HG03025 (cell line): ENCODE data around the gene ASRGL1.

Source experiments
- ATAC-seq: cut with Tn5 transposase; IDR thresholded peaks from one replicate; pipeline ENCODE4 v1.9.1; 2021; ENCODE audit warnings: mild to moderate bottlenecking, moderate library complexity; ENCODE audit not compliant: unreplicated experiment, low FRiP score

The ASRGL1 gene

GRCh38 chr11:62435846-62436660 is 98.8 kb downstream of the ASRGL1 start:
- no peak for ATAC-seq

DNA sequence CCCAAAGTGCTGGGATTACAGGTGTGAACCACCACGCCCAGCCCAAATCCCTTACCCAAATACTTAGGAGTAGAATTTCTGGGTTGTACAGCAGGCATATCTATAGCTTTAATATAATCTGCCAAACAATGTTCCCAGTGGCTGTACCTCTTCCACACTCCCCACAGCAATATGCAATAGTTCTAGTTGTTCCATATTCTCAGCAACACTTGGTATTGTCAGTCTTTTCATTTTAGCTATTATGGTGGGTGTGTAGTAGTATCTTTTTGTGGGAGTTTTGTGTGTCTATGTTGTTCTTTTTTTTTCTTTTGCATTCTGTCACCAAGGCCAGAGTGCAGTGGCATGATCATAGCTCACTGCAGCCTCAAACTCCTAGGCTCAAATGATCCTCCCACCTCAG is 100.4 kb downstream of the ASRGL1 start:
- no peak for ATAC-seq

DNA sequence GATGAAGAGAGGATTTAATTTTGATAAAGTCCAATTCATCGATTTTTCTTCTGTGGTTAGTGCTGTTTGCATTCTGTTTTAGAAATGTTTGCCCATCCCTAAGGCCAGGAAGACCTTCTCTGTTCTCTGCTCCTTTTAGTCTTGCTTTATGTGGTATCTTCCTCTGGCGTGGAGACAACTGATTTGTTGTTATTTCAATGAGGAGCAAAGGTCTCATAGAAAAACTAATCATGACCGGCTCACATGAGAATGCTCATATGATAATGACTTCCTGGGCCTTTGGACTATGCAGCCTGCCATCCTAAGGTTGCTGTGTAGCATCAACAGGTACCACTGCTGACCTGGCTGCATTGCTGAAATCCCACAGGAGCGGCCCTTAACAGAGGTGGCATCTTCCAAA is 101.4 kb downstream of the ASRGL1 start:
- ATAC-seq: no peak

DNA sequence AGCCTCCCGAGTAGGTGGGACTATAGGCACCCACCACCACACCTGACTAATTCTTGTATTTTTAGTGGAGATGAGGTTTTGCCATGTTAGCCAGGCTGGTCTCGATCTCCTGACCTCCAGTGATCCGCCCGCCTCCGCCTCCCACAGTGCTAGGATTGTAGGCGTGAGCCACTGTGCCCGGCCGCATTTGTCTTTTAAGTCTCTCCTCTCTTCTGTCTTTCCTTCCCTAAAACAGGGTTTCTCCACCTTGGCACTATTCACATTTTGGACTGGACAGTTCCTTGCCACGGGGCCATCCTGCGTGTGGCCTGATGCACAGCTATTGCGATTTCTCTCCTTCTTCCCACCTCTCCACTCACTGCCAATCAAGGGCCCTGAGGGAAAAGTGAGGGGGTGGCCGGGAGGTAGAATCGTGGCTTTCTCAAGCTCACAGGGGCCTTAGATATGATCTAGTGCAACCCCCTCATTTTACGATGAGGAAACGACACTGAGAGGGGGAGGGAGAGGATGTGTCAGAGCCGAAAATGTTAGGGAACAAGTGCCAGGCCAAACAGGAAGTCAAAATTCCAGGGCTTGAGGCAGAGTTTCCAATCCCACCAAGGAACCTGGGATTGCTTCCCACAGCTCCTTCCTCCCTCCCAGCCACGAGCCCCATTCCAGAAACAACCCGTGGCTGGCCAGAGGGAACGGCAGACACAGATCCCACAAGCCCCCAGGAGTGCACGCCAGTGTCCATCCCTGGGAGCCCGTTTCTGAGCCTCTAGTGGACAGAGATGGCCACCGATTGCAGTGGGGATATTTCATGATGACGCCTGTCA is 102.7 kb downstream of the ASRGL1 start:
- no peak for ATAC-seq
